ENCODE measurements around the gene ADAMTS20.

GRCh38 chr12:43316520-43316919 lies 235.5 kb downstream of the ADAMTS20 start:
- TF ChIP-seq, protein P1, sequence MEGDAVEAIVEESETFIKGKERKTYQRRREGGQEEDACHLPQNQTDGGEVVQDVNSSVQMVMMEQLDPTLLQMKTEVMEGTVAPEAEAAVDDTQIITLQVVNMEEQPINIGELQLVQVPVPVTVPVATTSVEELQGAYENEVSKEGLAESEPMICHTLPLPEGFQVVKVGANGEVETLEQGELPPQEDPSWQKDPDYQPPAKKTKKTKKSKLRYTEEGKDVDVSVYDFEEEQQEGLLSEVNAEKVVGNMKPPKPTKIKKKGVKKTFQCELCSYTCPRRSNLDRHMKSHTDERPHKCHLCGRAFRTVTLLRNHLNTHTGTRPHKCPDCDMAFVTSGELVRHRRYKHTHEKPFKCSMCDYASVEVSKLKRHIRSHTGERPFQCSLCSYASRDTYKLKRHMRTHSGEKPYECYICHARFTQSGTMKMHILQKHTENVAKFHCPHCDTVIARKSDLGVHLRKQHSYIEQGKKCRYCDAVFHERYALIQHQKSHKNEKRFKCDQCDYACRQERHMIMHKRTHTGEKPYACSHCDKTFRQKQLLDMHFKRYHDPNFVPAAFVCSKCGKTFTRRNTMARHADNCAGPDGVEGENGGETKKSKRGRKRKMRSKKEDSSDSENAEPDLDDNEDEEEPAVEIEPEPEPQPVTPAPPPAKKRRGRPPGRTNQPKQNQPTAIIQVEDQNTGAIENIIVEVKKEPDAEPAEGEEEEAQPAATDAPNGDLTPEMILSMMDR (optimal IDR thresholded peaks at IDR 0.05 in 1 of 3, IDR thresholded peaks at IDR 0.05 in 1 of 3, conservative IDR thresholded peaks at IDR 0.05 in 1 of 3; ENCODE audit: extremely low read depth in 1 of 3, insufficient read depth in 2 of 3, low read length in 3 of 3), result no peak
- TF ChIP-seq EZH2 (IDR thresholded peaks at IDR 0.05; ENCODE audit: low read length), result no peak

All from keratinocyte (primary cell).